Osteoblast (primary cell): ENCODE measurements around the gene SLCO2B1. TPM values are rescaled to one million over a fixed set of nuclear protein-coding genes. Genes with fewer than 3 reads are reported as not detected.

Source experiments
- DNase-seq: peaks from one replicate; pipeline ENCODE4 v3.0.0; 2011; ENCODE audit warnings: low spot score, mixed read lengths; ENCODE audit not compliant: insufficient read length; ENCODE audit errors: missing footprints
- H2AFZ ChIP-seq: 2 replicates; pipeline ENCODE4 v1.6.0; 2011; ENCODE audit warnings: mild to moderate bottlenecking, low read length
- H3K27ac ChIP-seq: 2 replicates; pipeline ENCODE4 v1.5.1; 2011; ENCODE audit warnings: mild to moderate bottlenecking, low read depth, low read length, moderate library complexity
- H3K27me3 ChIP-seq: 2 replicates; pipeline ENCODE4 v1.6.0; 2012; ENCODE audit warnings: mild to moderate bottlenecking, control low read depth, inconsistent platforms, low read length, moderate library complexity; ENCODE audit not compliant: insufficient read depth
- H3K36me3 ChIP-seq: 2 replicates; pipeline ENCODE4 v1.5.1; 2011; ENCODE audit warnings: mild to moderate bottlenecking, low read length, control low read depth, moderate library complexity; ENCODE audit not compliant: insufficient read depth
- H3K4me1 ChIP-seq: 2 replicates; pipeline ENCODE4 v1.5.1; 2011; ENCODE audit warnings: mild to moderate bottlenecking, low read length, control low read depth, moderate library complexity; ENCODE audit not compliant: insufficient read depth
- H3K4me2 ChIP-seq: 2 replicates; pipeline ENCODE4 v1.6.0; 2011; ENCODE audit warnings: mild to moderate bottlenecking, low read length; ENCODE audit not compliant: insufficient read depth
- H3K4me3 ChIP-seq: fragments of 200-600 bp; sonication (generic); 3 replicates; pipeline ENCODE4 v1.5.1; 2012; ENCODE audit warnings: mild to moderate bottlenecking, low read length, inconsistent platforms; ENCODE audit not compliant: insufficient read depth
- H3K79me2 ChIP-seq: 2 replicates; pipeline ENCODE4 v1.6.0; 2012; ENCODE audit warnings: mild to moderate bottlenecking, low read length, control low read depth, inconsistent platforms; ENCODE audit not compliant: insufficient read depth
- H3K9me3 ChIP-seq: 2 replicates; pipeline ENCODE4 v1.5.1; 2011; ENCODE audit warnings: low read depth, low read length, control low read depth
- H4K20me1 ChIP-seq: 2 replicates; pipeline ENCODE4 v1.6.0; 2012; ENCODE audit warnings: mild to moderate bottlenecking, low read length, control low read depth; ENCODE audit not compliant: insufficient read depth
- CTCF ChIP-seq: IDR thresholded peaks from 2 replicates; pipeline ENCODE4 v1.5.1; 2011; ENCODE audit warnings: mild to moderate bottlenecking, low read depth, low read length, moderate library complexity; ENCODE audit errors: extremely low read depth
- total RNA-seq: library from RNA; depleted of rRNA; stranded (reverse); fragments of >200 nt; gene quantifications from 2 replicates; pipeline ENCODE4 v1.2.3, GENCODE V29; 2012

SLCO2B1 gene
- total RNA-seq, 1 donor = 0.72 TPM

GRCh38 chr11:75219869-75220268 is 69.0 kb downstream of the SLCO2B1 start:
- Histone ChIP-seq H3K36me3 (no peaks in the 10 kb centered on the region), H3K4me1 (no peaks in the 10 kb centered on the region), H4K20me1 (no peaks in the 10 kb centered on the region), H2AFZ (no peak overlapping the region), H3K4me2 (no peak overlapping the region), H3K27ac (no peak overlapping the region), H3K9me3 (no peaks in the 10 kb centered on the region), H3K4me3 (no peak overlapping the region), H3K27me3 (no peaks in the 10 kb centered on the region), H3K79me2 (no peaks in the 10 kb centered on the region)
- no peak for TF ChIP-seq CTCF
- DNase-seq = peak; percentile 6

- H2AFZ ChIP-seq = no peak overlapping the region
- H3K27ac ChIP-seq = no peak overlapping the region
- no peaks in the 10 kb centered on the region for H3K79me2 ChIP-seq
- TF ChIP-seq CTCF = no peak
- no peak for DNase-seq
- peaks cover 2% of the 10 kb centered on the region for H3K27me3 ChIP-seq
- H3K4me1 ChIP-seq = no peaks in the 10 kb centered on the region
- H3K36me3 ChIP-seq = no peaks in the 10 kb centered on the region
- no peaks in the 10 kb centered on the region for H4K20me1 ChIP-seq
- H3K9me3 ChIP-seq = no peaks in the 10 kb centered on the region
- H3K4me2 ChIP-seq = no peak overlapping the region
- no peak overlapping the region for H3K4me3 ChIP-seq
Observed at GRCh38 chr11:75223954-75224643, 73.2 kb downstream of the SLCO2B1 start.

- no peak for DNase-seq
- Histone ChIP-seq H3K4me1 (no peaks in the 10 kb centered on the region), H2AFZ (no peak overlapping the region), H3K27me3 (peaks cover 2% of the 10 kb centered on the region), H4K20me1 (no peaks in the 10 kb centered on the region), H3K4me3 (no peak overlapping the region), H3K27ac (no peak overlapping the region), H3K9me3 (no peaks in the 10 kb centered on the region), H3K36me3 (no peaks in the 10 kb centered on the region), H3K79me2 (no peaks in the 10 kb centered on the region), H3K4me2 (no peak overlapping the region)
- no peak for TF ChIP-seq CTCF
Observed at GRCh38 chr11:75225794-75226193, 74.9 kb downstream of the SLCO2B1 start.

- no peak overlapping the region for H3K27ac ChIP-seq
- H3K36me3 ChIP-seq = no peaks in the 10 kb centered on the region
- no peaks in the 10 kb centered on the region for H3K4me1 ChIP-seq
- DNase-seq = no peak
- H3K4me2 ChIP-seq = no peak overlapping the region
- no peak for TF ChIP-seq CTCF
- H3K27me3 ChIP-seq = peaks cover 2% of the 10 kb centered on the region
- H3K79me2 ChIP-seq = no peaks in the 10 kb centered on the region
- H3K4me3 ChIP-seq = no peak overlapping the region
- no peaks in the 10 kb centered on the region for H3K9me3 ChIP-seq
- no peaks in the 10 kb centered on the region for H4K20me1 ChIP-seq
- no peak overlapping the region for H2AFZ ChIP-seq
Observed at GRCh38 chr11:75229466-75229865, 78.6 kb downstream of the SLCO2B1 start.
